Measurements from ENCODE around the gene KIAA1549.

Gene KIAA1549

GRCh38 chr7:138935465-138936011 lies 45.7 kb downstream of the KIAA1549 start:
- H3K27ac ChIP-seq (ENCODE audit: extremely low read depth, low read depth, low read length) = no peak overlapping the region
- peaks cover 4% of the 10 kb centered on the region; the same call in 1 of the 2 replicates for H3K4me1 ChIP-seq (ENCODE audit: control insufficient read depth, insufficient read depth, low read length)
- peak; percentile 86 for TF ChIP-seq ZNF600 (tag by site-specific recombination; IDR thresholded peaks at IDR 0.05)
- TF ChIP-seq INSM2 (tag by site-specific recombination; IDR thresholded peaks at IDR 0.05) = no peak
- no peak for TF ChIP-seq ZNF114 (tag by site-specific recombination; IDR thresholded peaks at IDR 0.05)
- TF ChIP-seq ZBTB20 (tag by site-specific recombination; IDR thresholded peaks at IDR 0.05) = 0 out of 2 replicates have a peak, but pooled peaks have one; percentile 2
- TF ChIP-seq PRDM10 (tag by site-specific recombination; IDR thresholded peaks at IDR 0.05) = peak; percentile 73
- TF ChIP-seq FEZF1 (tag by site-specific recombination; IDR thresholded peaks at IDR 0.05) = peak; percentile 66
- TF ChIP-seq GLIS1 (tag by site-specific recombination; IDR thresholded peaks at IDR 0.05) = peak; percentile 82
- peak; percentile 70 for TF ChIP-seq OSR2 (tag by site-specific recombination; IDR thresholded peaks at IDR 0.05)
- TF ChIP-seq ZNF394 (tag by site-specific recombination; IDR thresholded peaks at IDR 0.05; ENCODE audit: borderline replicate concordance) = 0 out of 2 replicates have a peak, but pooled peaks have one; percentile 38
- TF ChIP-seq WT1 (tag by site-specific recombination; IDR thresholded peaks at IDR 0.05) = peak; percentile 60; the same call in 1 of the 2 replicates
- no peak for TF ChIP-seq CTCF (tag by site-specific recombination; IDR thresholded peaks at IDR 0.05)
- TF ChIP-seq ZNF629 (tag by site-specific recombination; IDR thresholded peaks at IDR 0.05) = peak; percentile 19; the same call in 1 of the 2 replicates
- peak; percentile 22 for TF ChIP-seq SETDB1 (IDR thresholded peaks at IDR 0.05; ENCODE audit: insufficient read length, low read length)
- TF ChIP-seq ZNF211 (tag by site-specific recombination; IDR thresholded peaks at IDR 0.05; ENCODE audit: low read depth) = no peak
- TF ChIP-seq ZBTB17 (tag by site-specific recombination; IDR thresholded peaks at IDR 0.05) = 0 out of 2 replicates have a peak, but pooled peaks have one; percentile 41
- TF ChIP-seq PRDM6 (tag by site-specific recombination; IDR thresholded peaks at IDR 0.05) = peak; percentile 37; the same call in 1 of the 2 replicates
- H3K4me3 ChIP-seq (ENCODE audit: low read depth, low read length) = no peak overlapping the region
- ChIA-PET CTCF (interaction anchor here (0.6 to 1.0 kb wide), 2 partner anchors 44 to 49 kb away, joined by 3 to 4 read pairs; no protein-coding TSS in a partner anchor), POLR2A (interaction anchor here (0.6 kb wide), 1 partner anchor 87 kb away, joined by 3 read pairs; no protein-coding TSS in a partner anchor)
- H3K9me3 ChIP-seq (ENCODE audit: control insufficient read depth, insufficient read depth, low read depth, low read length) = no peaks in the 10 kb centered on the region
- H3K36me3 ChIP-seq (ENCODE audit: control insufficient read depth in 2 of 2, insufficient read depth in 1 of 2, low read length in 2 of 2) = no peaks in the 10 kb centered on the region
